Esophagus squamous epithelium (tissue), 5 donors: ENCODE results near the gene GRB14. TPM values are rescaled to one million over a fixed set of nuclear protein-coding genes. Genes with fewer than 3 reads are reported as not detected.

ENCODE experiments used
- DNase-seq: peaks from one replicate; lab custom pipeline; 2025; lab: John Stamatoyannopoulos, UW
- H3K27ac ChIP-seq, 4 donors: fragments of 200-600 bp; sonication (generic); one replicate each; pipeline ENCODE4 v1.5.1; 2016 to 2019; ENCODE audit warnings: mild to moderate bottlenecking in 1 of 4
- H3K27me3 ChIP-seq, 4 donors: fragments of 200-600 bp; sonication (generic); 1 replicate in 3 of 4; 2 replicates in 1 of 4; pipeline versions ENCODE4 v1.5.1 to v1.6.0; 2017 to 2021; ENCODE audit warnings: antibody characterized with exemption in 1 of 4
- H3K36me3 ChIP-seq, 3 donors: fragments of 200-600 bp; sonication (generic); one replicate each; pipeline ENCODE4 v1.5.1; 2016 to 2019
- H3K4me1 ChIP-seq, 3 donors: fragments of 200-600 bp; sonication (generic); one replicate each; pipeline ENCODE4 v1.5.1; 2017 to 2019
- H3K4me3 ChIP-seq, 4 donors: fragments of 200-600 bp; sonication (generic); 1 replicate in 3 of 4; 2 replicates in 1 of 4; pipeline ENCODE4 v1.5.1; 2016 to 2019; ENCODE audit warnings: mild to moderate bottlenecking in 2 of 4, moderate library complexity in 1 of 4
- H3K9me3 ChIP-seq, 3 donors: fragments of 200-600 bp; sonication (generic); one replicate each; pipeline ENCODE4 v1.5.1; 2016 to 2019
- POLR2A ChIP-seq, 4 donors: fragments of 450-650 bp; IDR thresholded peaks; one replicate each; pipeline ENCODE4 v1.6.1; 2017; ENCODE audit warnings: antibody characterized with exemption in 4 of 4, mild to moderate bottlenecking in 4 of 4, moderate library complexity in 3 of 4
- WGBS, 2 donors: methylation state at CpG; one replicate each; pipeline ENCODE4 v1.1.5; 2018; 5-methylcytosine and 5-hydroxymethylcytosine counted together
- intact Hi-C: fragments of 100-400 bp; cut with DNase I; formaldehyde crosslinking; loops from one replicate; pipeline ENCODE4 v1.15.0; 2022
- total RNA-seq, 4 donors: library from RNA; depleted of rRNA; stranded (reverse); fragments of >200 nt; gene quantifications; one replicate each; pipeline ENCODE4 v1.1.0, GENCODE V29; 2016
- TF ChIP-seq, protein P1 (sequence below), 6 experiments: fragments of 450-650 bp in 4 of 6; fragments of 200-600 bp in 2 of 6; sonication (generic) in 2 of 6; IDR thresholded peaks; one replicate each; pipeline ENCODE4 v1.5.1; 2016 to 2019; ENCODE audit warnings: antibody characterized with exemption in 6 of 6, mild to moderate bottlenecking in 4 of 6, moderate library complexity in 4 of 6
- donor health status: DM: yes; HTN: yes; CAD: no.

GRB14 gene
- total RNA-seq, 4 donors from 2014 or later: 0.31 to 2.5 (median 1.2) TPM; not detected in 1

DNA sequence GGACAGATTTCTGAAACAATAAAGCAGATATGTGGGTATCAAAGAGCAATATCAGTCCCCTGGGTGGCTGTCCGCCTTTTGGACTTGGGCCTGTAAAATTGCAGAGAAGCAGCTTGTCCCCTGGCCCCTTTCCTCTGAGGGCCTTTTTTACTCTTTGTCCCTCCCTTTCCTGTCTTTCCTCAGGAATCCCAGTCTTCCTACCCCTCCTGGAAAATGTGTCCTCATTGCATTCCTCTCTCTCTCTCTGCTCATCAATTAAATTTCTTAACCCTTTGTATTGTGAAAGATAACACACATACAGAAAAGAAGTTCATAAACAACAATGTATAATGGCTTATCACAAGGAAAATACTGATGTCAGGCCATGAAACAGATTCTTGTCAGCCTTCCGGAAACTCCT lies 3.0 kb upstream of the GRB14 start:
- intact Hi-C loops: no loop called here
- H3K27me3 ChIP-seq: peaks cover 0 to 23% (median 0%) of the 10 kb centered on the region in 4 donors
- peaks cover 0 to 17% (median 5%) of the 10 kb centered on the region in 3 donors for H3K4me1 ChIP-seq
- 80 to 93% methylated on average over 2 of the region's 2 CpGs for WGBS, 2 donors
- no peak overlapping the region for H3K27ac ChIP-seq
- H3K4me3 ChIP-seq: no peak overlapping the region
- TF ChIP-seq, protein P1, sequence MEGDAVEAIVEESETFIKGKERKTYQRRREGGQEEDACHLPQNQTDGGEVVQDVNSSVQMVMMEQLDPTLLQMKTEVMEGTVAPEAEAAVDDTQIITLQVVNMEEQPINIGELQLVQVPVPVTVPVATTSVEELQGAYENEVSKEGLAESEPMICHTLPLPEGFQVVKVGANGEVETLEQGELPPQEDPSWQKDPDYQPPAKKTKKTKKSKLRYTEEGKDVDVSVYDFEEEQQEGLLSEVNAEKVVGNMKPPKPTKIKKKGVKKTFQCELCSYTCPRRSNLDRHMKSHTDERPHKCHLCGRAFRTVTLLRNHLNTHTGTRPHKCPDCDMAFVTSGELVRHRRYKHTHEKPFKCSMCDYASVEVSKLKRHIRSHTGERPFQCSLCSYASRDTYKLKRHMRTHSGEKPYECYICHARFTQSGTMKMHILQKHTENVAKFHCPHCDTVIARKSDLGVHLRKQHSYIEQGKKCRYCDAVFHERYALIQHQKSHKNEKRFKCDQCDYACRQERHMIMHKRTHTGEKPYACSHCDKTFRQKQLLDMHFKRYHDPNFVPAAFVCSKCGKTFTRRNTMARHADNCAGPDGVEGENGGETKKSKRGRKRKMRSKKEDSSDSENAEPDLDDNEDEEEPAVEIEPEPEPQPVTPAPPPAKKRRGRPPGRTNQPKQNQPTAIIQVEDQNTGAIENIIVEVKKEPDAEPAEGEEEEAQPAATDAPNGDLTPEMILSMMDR (IDR thresholded peaks at IDR 0.05): no peak
- TF ChIP-seq POLR2A (IDR thresholded peaks at IDR 0.05): no peak
- no peak for DNase-seq
- H3K36me3 ChIP-seq: no peaks in the 10 kb centered on the region
- no peaks in the 10 kb centered on the region for H3K9me3 ChIP-seq

- intact Hi-C loops: no loop called here
- Histone ChIP-seq H3K36me3 (no peaks in the 10 kb centered on the region), H3K27me3 (peaks cover 0 to 23% (median 0%) of the 10 kb centered on the region in 4 donors), H3K27ac (no peak overlapping the region), H3K4me3 (no peak overlapping the region), H3K4me1 (peaks cover 0 to 17% (median 5%) of the 10 kb centered on the region in 3 donors), H3K9me3 (no peaks in the 10 kb centered on the region)
- no peak for DNase-seq
- no peak for TF ChIP-seq POLR2A (IDR thresholded peaks at IDR 0.05)
- TF ChIP-seq, protein P1 (IDR thresholded peaks at IDR 0.05): no peak
- 79 to 91% methylated on average over 8 of the region's 12 CpGs for WGBS, 2 donors
Observed at GRCh38 chr2:164622338-164623106, 1.2 kb upstream of the GRB14 start.

- Histone ChIP-seq H3K4me3 (peak overlapping the region; percentile 48 to 82 (median 63)), H3K27me3 (peaks cover 0 to 23% (median 0%) of the 10 kb centered on the region in 4 donors), H3K27ac (no peak overlapping the region), H3K4me1 (peaks cover 0 to 17% (median 5%) of the 10 kb centered on the region in 3 donors), H3K9me3 (no peaks in the 10 kb centered on the region), H3K36me3 (no peaks in the 10 kb centered on the region)
- intact Hi-C loops: no loop called here
- WGBS, 2 donors: 7% methylated on average over 2 of the region's 13 CpGs; no CpG with 5 or more reads in 1 of the 2 donors
- DNase-seq: no peak
- TF ChIP-seq, protein P1 (IDR thresholded peaks at IDR 0.05): no peak
- TF ChIP-seq POLR2A (IDR thresholded peaks at IDR 0.05): no peak
Observed at GRCh38 chr2:164621764-164622105, 453 bp upstream of the GRB14 start.

- intact Hi-C loops: no loop called here
- Histone ChIP-seq H3K4me1 (peaks cover 0 to 17% (median 5%) of the 10 kb centered on the region in 3 donors), H3K27ac (no peak overlapping the region), H3K27me3 (peaks cover 0 to 23% (median 0%) of the 10 kb centered on the region in 4 donors), H3K36me3 (no peaks in the 10 kb centered on the region), H3K4me3 (peak overlapping the region; percentile 48 to 82 (median 63)), H3K9me3 (no peaks in the 10 kb centered on the region)
- TF ChIP-seq POLR2A (IDR thresholded peaks at IDR 0.05): no peak
- TF ChIP-seq, protein P1 (IDR thresholded peaks at IDR 0.05): no peak
- 11 to 15% methylated on average over 7 of the region's 7 CpGs for WGBS, 2 donors
- no peak for DNase-seq
Observed at GRCh38 chr2:164620457-164620856, 825 bp downstream of the GRB14 start.

- Histone ChIP-seq H3K27me3 (peaks cover 0 to 17% (median 0%) of the 10 kb centered on the region in 4 donors), H3K36me3 (no peaks in the 10 kb centered on the region), H3K4me1 (peaks cover 0 to 17% (median 5%) of the 10 kb centered on the region in 3 donors), H3K27ac (no peak overlapping the region), H3K4me3 (no peak overlapping the region), H3K9me3 (no peaks in the 10 kb centered on the region)
- intact Hi-C loops: no loop called here
- DNase-seq: no peak
- 75 to 79% methylated on average over 2 of the region's 2 CpGs for WGBS, 2 donors
- TF ChIP-seq POLR2A (IDR thresholded peaks at IDR 0.05): no peak
- TF ChIP-seq, protein P1 (IDR thresholded peaks at IDR 0.05): no peak
Observed at GRCh38 chr2:164617466-164617865, 3.8 kb downstream of the GRB14 start.
